KOPT-K1 (cell line): ENCODE data around the gene CCDC12.
A peak's percentile ranks its signal among the peaks of the same experiment; 100 is the strongest.

Source experiments
- H3K27ac ChIP-seq: fragments of 200-600 bp; sonication (generic); 2 replicates; pipeline ENCODE4 v1.5.1; 2016; ENCODE audit warnings: antibody characterized with exemption, mild to moderate bottlenecking, low read depth, low read length; ENCODE audit not compliant: poor library complexity, severe bottlenecking
- H3K36me3 ChIP-seq: fragments of 200-600 bp; sonication (generic); 2 replicates; pipeline ENCODE4 v1.5.1; 2017; ENCODE audit warnings: antibody characterized with exemption, mild to moderate bottlenecking, low read length, moderate library complexity; ENCODE audit not compliant: insufficient read depth
- H3K9me3 ChIP-seq: fragments of 200-600 bp; sonication (generic); 2 replicates; pipeline ENCODE4 v1.5.1; 2017; ENCODE audit warnings: antibody characterized with exemption, low read length, mild to moderate bottlenecking; ENCODE audit not compliant: insufficient read depth, poor library complexity, severe bottlenecking

Gene CCDC12

GRCh38 chr3:46976326-46977190, at the start of gene CCDC12:
Gene CCDC12 (minus strand): TSS chr3:46976745. CDS start chr3:46976732, 13 bp downstream.
- Histone ChIP-seq H3K36me3 (peaks cover 15% of the 10 kb centered on the region), H3K9me3 (no peaks in the 10 kb centered on the region), H3K27ac (peak within 1 kb of the TSS; percentile 90)

DNA sequence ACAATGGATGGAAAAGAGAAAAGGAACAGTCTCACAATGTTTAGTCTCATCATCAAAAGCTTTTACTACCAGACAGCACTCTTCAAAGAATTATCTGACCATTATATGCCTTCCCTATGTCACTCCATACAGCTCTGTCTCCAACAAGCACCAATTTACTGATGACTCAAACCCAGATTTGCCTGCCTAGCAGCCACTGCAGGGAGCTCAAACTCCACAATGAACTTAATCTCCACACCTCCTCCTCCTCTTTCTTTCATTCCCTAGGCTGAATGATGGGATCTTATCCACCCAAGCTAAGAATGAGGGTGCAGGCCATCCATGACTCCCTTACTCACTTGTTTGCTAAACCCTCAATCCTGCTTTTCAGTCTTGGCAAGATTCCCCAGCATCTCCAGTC, 48.4 kb upstream of the CCDC12 start:
- Histone ChIP-seq H3K36me3 (peaks cover 51% of the 10 kb centered on the region), H3K27ac (no peak overlapping the region), H3K9me3 (no peaks in the 10 kb centered on the region)

- Histone ChIP-seq H3K27ac (no peak overlapping the region), H3K9me3 (no peaks in the 10 kb centered on the region), H3K36me3 (peaks cover 53% of the 10 kb centered on the region)
Measured at GRCh38 chr3:47022641-47023071, 46.1 kb upstream of the CCDC12 start.

DNA sequence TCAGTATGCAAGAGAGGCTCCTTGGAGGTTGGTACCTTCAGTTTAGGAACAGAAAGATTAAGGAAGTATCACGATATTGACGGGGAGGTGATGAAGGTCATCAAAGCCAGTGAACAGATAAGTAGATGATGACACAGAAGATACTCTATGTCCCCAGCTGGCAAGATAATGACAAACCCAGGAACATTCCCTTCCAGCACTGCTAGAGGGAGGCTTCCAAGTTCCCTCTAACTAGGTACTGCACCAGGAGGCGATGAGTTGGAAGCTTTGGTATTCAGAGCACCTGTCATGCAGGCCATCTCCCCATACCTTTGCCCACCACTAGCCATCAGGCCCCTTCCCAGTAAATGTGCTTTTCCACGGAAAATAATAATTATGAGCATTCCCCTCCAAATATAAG, 43.8 kb upstream of the CCDC12 start:
- H3K36me3 ChIP-seq = peaks cover 70% of the 10 kb centered on the region
- no peaks in the 10 kb centered on the region for H3K9me3 ChIP-seq
- H3K27ac ChIP-seq = no peak overlapping the region

- peak overlapping the region; percentile 72 for H3K27ac ChIP-seq
- H3K9me3 ChIP-seq = no peaks in the 10 kb centered on the region
- peaks cover 74% of the 10 kb centered on the region for H3K36me3 ChIP-seq
Measured at GRCh38 chr3:47019201-47019600, 42.7 kb upstream of the CCDC12 start.

DNA sequence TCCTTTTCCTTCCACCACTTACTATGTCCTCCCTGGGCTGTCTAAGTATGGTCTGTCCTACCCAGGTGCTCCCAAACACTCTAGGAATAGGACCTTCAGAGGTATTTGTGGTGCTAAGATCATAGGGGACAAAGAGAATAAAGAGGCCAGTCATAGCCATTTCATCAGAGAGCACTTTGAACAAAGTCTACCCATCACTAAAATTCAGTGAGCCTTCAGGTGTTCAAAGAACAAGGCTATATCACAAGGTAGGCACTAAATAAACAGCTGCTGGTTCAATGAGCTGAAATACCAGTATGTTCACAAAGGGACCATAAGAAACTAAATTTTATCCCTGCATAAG, 41.7 kb upstream of the CCDC12 start:
- Histone ChIP-seq H3K27ac (peak overlapping the region; percentile 72), H3K9me3 (no peaks in the 10 kb centered on the region), H3K36me3 (peaks cover 84% of the 10 kb centered on the region)

DNA sequence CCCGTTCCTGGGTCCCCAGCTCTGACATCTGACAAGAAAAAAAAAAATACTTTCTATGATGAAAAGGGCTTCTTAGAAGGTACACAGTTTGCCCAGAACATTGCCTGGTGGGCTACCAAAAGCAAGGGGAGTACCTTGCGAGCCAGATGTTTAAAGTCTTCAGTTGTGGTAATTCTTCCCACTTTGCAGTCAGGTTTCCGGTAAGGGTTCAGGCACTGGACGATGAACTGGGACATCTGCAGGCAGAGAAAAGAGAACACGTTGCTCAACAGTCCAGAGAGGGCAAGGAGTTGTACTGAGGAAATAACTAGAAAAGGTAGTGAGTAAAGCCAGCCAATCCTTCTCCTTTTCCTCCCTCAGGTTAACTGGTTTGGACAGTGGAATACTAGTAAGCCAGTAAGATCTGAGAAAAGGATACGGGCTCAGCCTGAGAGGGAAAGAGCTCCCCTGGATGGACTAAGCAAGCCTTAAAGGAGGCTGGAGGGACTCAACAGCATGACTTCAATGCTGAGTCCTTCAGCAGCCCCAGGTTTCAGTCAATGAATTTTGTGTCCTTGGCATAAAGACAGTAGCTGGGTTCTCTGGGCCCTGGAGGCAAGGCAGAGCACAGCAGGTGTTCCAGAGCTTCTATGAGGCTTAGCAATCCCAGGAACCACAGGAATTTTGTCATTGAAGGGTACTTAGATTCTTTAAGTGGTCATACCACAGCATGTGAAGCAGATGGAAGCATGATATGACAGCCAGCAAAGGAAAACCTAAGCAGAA, 41.1 kb upstream of the CCDC12 start:
- Histone ChIP-seq H3K27ac (peak overlapping the region; percentile 72), H3K9me3 (no peaks in the 10 kb centered on the region), H3K36me3 (peaks cover 86% of the 10 kb centered on the region)

DNA sequence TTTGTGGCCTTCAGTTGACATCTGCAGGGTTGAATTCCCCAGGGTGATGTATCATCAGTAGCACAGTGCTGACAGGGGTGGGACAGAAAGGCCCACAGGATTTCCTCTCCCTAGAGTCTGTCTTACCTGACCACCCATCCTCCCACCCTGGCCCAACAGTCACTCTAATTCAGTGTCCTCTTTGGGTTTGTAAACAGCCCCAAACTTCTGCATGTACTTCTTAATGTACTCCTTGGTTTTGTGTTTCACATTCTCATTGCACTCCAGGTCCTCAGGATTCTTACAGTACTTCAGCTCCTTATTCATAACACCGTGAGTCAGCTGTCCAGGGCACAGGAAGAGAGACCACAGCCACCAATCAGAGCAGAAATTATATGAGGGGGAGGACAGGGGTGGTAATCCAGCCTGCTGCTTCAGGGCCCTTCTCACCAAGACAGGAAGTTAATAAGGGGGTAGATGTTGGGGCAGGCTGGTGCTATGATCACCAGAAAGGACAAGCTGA, 40.4 kb upstream of the CCDC12 start:
- H3K9me3 ChIP-seq = no peaks in the 10 kb centered on the region
- peak overlapping the region; percentile 72 for H3K27ac ChIP-seq
- peaks cover 87% of the 10 kb centered on the region for H3K36me3 ChIP-seq

DNA sequence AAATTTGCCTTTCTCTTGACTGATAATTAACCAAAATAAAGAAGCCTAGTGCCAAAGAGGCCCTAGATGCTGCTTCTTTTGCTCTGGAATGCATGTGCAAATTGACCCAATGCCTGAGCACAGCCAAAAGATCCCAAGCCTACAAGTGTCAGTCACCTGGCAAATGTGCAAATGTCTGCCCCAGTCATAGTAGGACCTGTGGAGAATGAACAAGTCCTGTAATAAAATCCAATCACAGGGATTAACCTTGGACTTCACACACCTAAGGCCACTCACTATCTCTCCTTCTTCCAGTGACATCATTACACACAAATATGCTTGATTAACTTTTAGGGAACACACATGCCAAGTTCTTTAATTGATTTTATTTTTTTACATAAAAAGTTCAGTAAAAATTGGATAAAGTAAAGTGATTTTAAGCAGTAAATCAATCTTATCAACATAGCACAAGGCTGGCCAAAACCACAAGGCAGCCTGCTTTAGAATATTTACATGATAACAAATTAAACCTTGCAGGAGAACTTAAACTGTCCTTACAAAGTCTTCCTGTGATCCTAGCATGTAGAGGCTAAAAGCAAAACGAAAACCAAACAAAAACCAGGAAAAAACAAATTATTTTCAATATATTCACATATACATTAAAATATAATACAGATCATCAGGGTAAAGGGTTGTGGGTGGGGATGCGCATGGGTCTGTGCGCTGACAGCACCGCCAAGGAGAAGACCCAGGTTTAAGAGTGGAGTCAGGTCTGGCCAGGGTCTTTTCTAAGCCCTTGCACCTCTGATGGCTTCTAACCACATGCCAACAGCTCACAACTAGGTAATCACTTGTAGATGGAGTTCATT, 39.8 kb upstream of the CCDC12 start:
- Histone ChIP-seq H3K27ac (peak overlapping the region; percentile 72), H3K9me3 (no peaks in the 10 kb centered on the region), H3K36me3 (peaks cover 86% of the 10 kb centered on the region)

DNA sequence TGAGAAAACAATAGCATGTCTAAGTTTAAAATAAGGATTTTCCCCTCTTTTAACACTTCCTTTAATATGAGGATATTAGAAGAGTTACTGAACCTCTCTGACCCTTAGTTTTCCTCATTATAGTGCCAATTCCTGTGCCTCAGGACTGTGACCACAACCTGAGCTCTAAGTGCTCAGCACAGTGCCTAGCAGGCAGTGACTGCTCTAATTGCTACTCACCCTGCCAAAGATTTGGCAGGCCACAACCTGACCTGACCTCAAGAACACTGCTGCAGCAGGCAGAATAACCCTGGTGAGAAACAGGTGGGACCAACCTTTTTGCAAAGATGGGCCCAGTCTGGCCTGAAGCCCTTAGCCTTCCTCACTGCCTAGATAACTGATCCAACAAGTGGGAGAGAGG, 38.6 kb upstream of the CCDC12 start:
- Histone ChIP-seq H3K36me3 (peaks cover 90% of the 10 kb centered on the region), H3K9me3 (no peaks in the 10 kb centered on the region), H3K27ac (peak overlapping the region; percentile 57)

DNA sequence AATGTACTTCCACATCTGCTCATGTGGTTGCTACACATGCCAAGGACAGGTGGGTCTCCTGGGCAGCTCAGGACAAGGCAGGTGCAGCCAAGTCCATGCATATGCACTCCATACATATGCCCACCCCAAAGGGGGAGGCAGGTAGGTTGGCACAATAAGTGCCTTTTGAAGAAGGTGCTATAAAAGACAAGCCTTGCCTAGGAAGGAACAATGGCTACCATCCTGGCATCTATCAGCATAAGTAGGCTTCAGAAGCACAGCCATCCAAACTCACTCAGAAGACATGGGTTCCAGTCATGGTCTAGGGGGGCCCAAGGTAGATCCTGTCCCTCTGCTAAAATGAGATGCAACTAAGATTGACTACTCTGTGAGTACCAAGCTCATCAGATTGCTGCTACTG, 37.5 kb upstream of the CCDC12 start:
- Histone ChIP-seq H3K36me3 (peaks cover 90% of the 10 kb centered on the region), H3K9me3 (no peaks in the 10 kb centered on the region), H3K27ac (peak overlapping the region; percentile 5)

DNA sequence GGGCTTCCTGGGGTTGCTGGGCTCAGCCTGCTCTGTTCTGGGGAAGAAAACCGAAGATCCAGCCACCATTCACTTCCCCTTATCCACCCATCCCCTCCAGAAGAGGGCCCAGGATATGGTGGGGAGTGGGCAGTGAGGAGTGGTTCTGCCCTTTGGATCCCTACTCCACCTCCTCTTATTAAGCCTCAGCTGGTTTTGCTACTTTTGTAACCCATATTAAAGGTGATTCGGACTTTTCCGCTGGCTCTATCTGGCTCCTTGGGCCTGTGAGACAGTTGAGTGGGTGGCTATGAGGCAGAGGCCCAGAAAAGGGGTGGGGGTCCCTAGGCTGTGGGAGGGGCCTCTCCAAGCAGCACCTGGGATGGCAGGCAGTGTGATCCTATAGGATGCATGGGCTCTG, 36.7 kb upstream of the CCDC12 start:
- Histone ChIP-seq H3K27ac (peak overlapping the region; percentile 52), H3K36me3 (peaks cover 90% of the 10 kb centered on the region), H3K9me3 (no peaks in the 10 kb centered on the region)

- no peaks in the 10 kb centered on the region for H3K9me3 ChIP-seq
- peak overlapping the region; percentile 52 for H3K27ac ChIP-seq
- H3K36me3 ChIP-seq = peaks cover 90% of the 10 kb centered on the region
Measured at GRCh38 chr3:47012342-47013230, 36.0 kb upstream of the CCDC12 start.

DNA sequence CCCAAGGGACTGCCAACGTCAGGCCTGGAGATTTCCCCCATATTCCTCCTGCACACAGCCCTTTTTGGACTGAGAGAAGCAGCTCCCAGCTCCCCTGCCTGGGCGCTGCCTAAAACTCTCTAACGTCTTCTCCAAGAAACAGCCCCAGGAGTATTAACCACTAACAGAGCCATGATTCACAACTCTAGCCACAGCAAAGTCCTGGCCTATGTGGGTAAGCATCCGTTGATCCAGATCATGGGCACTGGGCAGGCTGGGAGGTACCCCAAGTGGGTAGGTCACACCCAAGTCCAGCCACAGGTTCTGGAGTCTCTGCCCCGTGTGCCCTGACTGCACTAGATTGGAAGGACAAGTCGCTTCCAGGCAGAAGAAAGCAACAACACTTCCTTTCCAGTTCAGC, 34.8 kb upstream of the CCDC12 start:
- H3K36me3 ChIP-seq = peaks cover 93% of the 10 kb centered on the region
- H3K27ac ChIP-seq = peak overlapping the region; percentile 52
- no peaks in the 10 kb centered on the region for H3K9me3 ChIP-seq
